GM12878 (cell line): ENCODE data around the gene RAB35. TPM values are rescaled to one million over a fixed set of nuclear protein-coding genes. Genes with fewer than 3 reads are reported as not detected.

ENCODE experiments used
- CBX5 ChIP-seq: sonication (generic); IDR thresholded peaks from 2 replicates; pipeline ENCODE4 v1.6.1; 2016; ENCODE audit warnings: low read depth, moderate library complexity, mild to moderate bottlenecking, inconsistent platforms
- HDGF ChIP-seq: fragments of 450-650 bp; IDR thresholded peaks from 2 replicates; pipeline ENCODE4 v1.6.1; 2016; ENCODE audit warnings: antibody characterized with exemption
- IKZF1 ChIP-seq: fragments of 450-650 bp; conservative IDR thresholded peaks from 2 replicates; pipeline ENCODE4 v1.6.1; 2017; ENCODE audit warnings: antibody characterized with exemption, mild to moderate bottlenecking
- KAT2A ChIP-seq: conservative IDR thresholded peaks from 2 replicates; pipeline ENCODE4 v1.6.1; 2011; ENCODE audit warnings: low read depth, low read length; ENCODE audit not compliant: control insufficient read depth
- KDM1A ChIP-seq: fragments of 200-600 bp; sonication (generic); IDR thresholded peaks from 2 replicates; pipeline ENCODE4 v1.6.1; 2016; ENCODE audit warnings: borderline replicate concordance
- NFIC ChIP-seq: IDR thresholded peaks from 2 replicates; pipeline ENCODE4 v1.6.1; 2012; ENCODE audit warnings: low read depth, mild to moderate bottlenecking, inconsistent platforms, low read length, moderate library complexity
- SREBF1 ChIP-seq: IDR thresholded peaks from 2 replicates; pipeline ENCODE4 v1.6.1; 2012; ENCODE audit warnings: mild to moderate bottlenecking, low read length
- ZBED1 ChIP-seq: IDR thresholded peaks from 2 replicates; pipeline ENCODE4 v1.6.1; 2016; ENCODE audit warnings: borderline replicate concordance
- polyA plus RNA-seq, 11 experiments: library from polyadenylated mRNA; depleted of rRNA in 4 of 11; unstranded in 6 of 11; stranded (reverse) in 5 of 11; fragments of >200 nt; fragmentation: Nextera tagmentation in 4 of 11; fragmentation: Illumina TruSeq in 1 of 11; extraction: Ambion mirVana in 4 of 11; extraction: Trizol in 1 of 11; gene quantifications; 1 replicate in 1 of 11; 2 replicates in 10 of 11; pipeline versions ENCODE4 v1.2.1 to v1.2.3, GENCODE V29; 2011 to 2016; ENCODE audit warnings: inconsistent platforms in 2 of 11, missing spikeins in 2 of 11, low read depth in 1 of 11
- total RNA-seq, 4 experiments: library from RNA; depleted of rRNA in 3 of 4; stranded (reverse); fragments of >200 nt in 3 of 4; fragmentation: Illumina TruSeq in 1 of 4; extraction: Trizol in 1 of 4; gene quantifications; 2 replicates each; pipeline versions ENCODE4 v1.2.1 to v1.2.3, GENCODE V29; 2013 to 2021
- TF ChIP-seq, protein P1 (sequence below): IDR thresholded peaks from 2 replicates; pipeline ENCODE4 v1.6.1; 2012; ENCODE audit warnings: improper control_type of control experiment, low read depth, low read length; ENCODE audit not compliant: insufficient replicate concordance
- TF ChIP-seq, protein P2 (sequence below): fragments of 450-650 bp; IDR thresholded peaks from 2 replicates; pipeline ENCODE4 v1.6.1; 2017; ENCODE audit warnings: mild to moderate bottlenecking
- TF ChIP-seq, protein P3 (sequence below): fragments of 450-650 bp; IDR thresholded peaks from 2 replicates; pipeline ENCODE4 v1.6.1; 2016; ENCODE audit warnings: mild to moderate bottlenecking
- TF ChIP-seq, protein P4 (sequence below): IDR thresholded peaks from 2 replicates; pipeline ENCODE4 v1.6.1; 2011; ENCODE audit warnings: borderline replicate concordance, low read depth, mild to moderate bottlenecking, moderate library complexity, low read length; ENCODE audit not compliant: insufficient read depth, poor library complexity, severe bottlenecking
- TF ChIP-seq, protein P5 (sequence below): fragments of 450-650 bp; IDR thresholded peaks from 2 replicates; pipeline ENCODE4 v1.6.1; 2017; ENCODE audit warnings: mild to moderate bottlenecking, moderate library complexity
- TF ChIP-seq, protein P6 (sequence below): IDR thresholded peaks from 2 replicates; pipeline ENCODE4 v1.6.1; 2011; ENCODE audit warnings: mild to moderate bottlenecking, low read depth, low read length, moderate library complexity; ENCODE audit not compliant: insufficient replicate concordance

Gene RAB35
- total and polyA plus RNA-seq, 10 of the 15 experiments (the other 5 are each of a cell fraction or from before 2014, with no cell fraction given): 0.76 to 99.2 (median 43.8) TPM

DNA sequence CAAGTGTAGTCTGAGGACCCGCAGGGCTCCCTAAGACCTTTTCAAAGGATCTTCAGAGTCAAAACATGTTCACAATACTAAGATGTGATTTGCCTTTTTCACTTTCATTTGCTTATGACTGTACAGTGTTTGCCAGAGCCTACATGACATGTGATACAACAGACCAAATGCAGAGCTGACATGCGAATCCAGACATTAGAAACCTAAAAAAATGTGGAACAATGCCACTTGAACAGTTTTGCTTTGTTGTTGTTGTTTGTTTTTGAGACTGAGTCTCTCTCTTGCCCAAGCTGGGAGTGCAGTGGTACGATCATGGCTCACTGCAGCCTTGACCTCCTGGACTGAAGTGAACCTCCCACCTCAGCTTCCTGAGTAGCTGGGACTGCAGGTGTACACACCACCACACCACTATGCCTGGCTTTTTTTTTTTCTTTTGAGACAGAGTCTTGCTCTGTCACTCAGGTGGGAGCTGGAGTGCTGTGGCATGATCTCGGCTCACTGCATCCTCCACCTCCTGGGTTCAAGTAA lies 5.3 kb upstream of the RAB35 start (continued):
- TF ChIP-seq, protein P1, sequence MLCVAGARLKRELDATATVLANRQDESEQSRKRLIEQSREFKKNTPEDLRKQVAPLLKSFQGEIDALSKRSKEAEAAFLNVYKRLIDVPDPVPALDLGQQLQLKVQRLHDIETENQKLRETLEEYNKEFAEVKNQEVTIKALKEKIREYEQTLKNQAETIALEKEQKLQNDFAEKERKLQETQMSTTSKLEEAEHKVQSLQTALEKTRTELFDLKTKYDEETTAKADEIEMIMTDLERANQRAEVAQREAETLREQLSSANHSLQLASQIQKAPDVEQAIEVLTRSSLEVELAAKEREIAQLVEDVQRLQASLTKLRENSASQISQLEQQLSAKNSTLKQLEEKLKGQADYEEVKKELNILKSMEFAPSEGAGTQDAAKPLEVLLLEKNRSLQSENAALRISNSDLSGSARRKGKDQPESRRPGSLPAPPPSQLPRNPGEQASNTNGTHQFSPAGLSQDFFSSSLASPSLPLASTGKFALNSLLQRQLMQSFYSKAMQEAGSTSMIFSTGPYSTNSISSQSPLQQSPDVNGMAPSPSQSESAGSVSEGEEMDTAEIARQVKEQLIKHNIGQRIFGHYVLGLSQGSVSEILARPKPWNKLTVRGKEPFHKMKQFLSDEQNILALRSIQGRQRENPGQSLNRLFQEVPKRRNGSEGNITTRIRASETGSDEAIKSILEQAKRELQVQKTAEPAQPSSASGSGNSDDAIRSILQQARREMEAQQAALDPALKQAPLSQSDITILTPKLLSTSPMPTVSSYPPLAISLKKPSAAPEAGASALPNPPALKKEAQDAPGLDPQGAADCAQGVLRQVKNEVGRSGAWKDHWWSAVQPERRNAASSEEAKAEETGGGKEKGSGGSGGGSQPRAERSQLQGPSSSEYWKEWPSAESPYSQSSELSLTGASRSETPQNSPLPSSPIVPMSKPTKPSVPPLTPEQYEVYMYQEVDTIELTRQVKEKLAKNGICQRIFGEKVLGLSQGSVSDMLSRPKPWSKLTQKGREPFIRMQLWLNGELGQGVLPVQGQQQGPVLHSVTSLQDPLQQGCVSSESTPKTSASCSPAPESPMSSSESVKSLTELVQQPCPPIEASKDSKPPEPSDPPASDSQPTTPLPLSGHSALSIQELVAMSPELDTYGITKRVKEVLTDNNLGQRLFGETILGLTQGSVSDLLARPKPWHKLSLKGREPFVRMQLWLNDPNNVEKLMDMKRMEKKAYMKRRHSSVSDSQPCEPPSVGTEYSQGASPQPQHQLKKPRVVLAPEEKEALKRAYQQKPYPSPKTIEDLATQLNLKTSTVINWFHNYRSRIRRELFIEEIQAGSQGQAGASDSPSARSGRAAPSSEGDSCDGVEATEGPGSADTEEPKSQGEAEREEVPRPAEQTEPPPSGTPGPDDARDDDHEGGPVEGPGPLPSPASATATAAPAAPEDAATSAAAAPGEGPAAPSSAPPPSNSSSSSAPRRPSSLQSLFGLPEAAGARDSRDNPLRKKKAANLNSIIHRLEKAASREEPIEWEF: no peak
- TF ChIP-seq IKZF1 (peak; percentile 52; the same call in 1 of the 2 replicates), KDM1A (no peak), HDGF (0 out of 2 replicates have a peak, but pooled peaks have one; percentile 54), ZBED1 (0 out of 2 replicates have a peak, but pooled peaks have one; percentile 42), SREBF1 (no peak), KAT2A (no peak), NFIC (peak; percentile 78; the same call in 1 of the 2 replicates), CBX5 (0 out of 2 replicates have a peak, but pooled peaks have one; percentile 14)
- TF ChIP-seq, protein P2, sequence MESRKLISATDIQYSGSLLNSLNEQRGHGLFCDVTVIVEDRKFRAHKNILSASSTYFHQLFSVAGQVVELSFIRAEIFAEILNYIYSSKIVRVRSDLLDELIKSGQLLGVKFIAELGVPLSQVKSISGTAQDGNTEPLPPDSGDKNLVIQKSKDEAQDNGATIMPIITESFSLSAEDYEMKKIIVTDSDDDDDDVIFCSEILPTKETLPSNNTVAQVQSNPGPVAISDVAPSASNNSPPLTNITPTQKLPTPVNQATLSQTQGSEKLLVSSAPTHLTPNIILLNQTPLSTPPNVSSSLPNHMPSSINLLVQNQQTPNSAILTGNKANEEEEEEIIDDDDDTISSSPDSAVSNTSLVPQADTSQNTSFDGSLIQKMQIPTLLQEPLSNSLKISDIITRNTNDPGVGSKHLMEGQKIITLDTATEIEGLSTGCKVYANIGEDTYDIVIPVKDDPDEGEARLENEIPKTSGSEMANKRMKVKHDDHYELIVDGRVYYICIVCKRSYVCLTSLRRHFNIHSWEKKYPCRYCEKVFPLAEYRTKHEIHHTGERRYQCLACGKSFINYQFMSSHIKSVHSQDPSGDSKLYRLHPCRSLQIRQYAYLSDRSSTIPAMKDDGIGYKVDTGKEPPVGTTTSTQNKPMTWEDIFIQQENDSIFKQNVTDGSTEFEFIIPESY: no peak
- TF ChIP-seq, protein P3, sequence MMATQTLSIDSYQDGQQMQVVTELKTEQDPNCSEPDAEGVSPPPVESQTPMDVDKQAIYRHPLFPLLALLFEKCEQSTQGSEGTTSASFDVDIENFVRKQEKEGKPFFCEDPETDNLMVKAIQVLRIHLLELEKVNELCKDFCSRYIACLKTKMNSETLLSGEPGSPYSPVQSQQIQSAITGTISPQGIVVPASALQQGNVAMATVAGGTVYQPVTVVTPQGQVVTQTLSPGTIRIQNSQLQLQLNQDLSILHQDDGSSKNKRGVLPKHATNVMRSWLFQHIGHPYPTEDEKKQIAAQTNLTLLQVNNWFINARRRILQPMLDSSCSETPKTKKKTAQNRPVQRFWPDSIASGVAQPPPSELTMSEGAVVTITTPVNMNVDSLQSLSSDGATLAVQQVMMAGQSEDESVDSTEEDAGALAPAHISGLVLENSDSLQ: peak; percentile 92
- TF ChIP-seq, protein P4, sequence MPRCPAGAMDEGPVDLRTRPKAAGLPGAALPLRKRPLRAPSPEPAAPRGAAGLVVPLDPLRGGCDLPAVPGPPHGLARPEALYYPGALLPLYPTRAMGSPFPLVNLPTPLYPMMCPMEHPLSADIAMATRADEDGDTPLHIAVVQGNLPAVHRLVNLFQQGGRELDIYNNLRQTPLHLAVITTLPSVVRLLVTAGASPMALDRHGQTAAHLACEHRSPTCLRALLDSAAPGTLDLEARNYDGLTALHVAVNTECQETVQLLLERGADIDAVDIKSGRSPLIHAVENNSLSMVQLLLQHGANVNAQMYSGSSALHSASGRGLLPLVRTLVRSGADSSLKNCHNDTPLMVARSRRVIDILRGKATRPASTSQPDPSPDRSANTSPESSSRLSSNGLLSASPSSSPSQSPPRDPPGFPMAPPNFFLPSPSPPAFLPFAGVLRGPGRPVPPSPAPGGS: peak; percentile 47
- TF ChIP-seq, protein P5, sequence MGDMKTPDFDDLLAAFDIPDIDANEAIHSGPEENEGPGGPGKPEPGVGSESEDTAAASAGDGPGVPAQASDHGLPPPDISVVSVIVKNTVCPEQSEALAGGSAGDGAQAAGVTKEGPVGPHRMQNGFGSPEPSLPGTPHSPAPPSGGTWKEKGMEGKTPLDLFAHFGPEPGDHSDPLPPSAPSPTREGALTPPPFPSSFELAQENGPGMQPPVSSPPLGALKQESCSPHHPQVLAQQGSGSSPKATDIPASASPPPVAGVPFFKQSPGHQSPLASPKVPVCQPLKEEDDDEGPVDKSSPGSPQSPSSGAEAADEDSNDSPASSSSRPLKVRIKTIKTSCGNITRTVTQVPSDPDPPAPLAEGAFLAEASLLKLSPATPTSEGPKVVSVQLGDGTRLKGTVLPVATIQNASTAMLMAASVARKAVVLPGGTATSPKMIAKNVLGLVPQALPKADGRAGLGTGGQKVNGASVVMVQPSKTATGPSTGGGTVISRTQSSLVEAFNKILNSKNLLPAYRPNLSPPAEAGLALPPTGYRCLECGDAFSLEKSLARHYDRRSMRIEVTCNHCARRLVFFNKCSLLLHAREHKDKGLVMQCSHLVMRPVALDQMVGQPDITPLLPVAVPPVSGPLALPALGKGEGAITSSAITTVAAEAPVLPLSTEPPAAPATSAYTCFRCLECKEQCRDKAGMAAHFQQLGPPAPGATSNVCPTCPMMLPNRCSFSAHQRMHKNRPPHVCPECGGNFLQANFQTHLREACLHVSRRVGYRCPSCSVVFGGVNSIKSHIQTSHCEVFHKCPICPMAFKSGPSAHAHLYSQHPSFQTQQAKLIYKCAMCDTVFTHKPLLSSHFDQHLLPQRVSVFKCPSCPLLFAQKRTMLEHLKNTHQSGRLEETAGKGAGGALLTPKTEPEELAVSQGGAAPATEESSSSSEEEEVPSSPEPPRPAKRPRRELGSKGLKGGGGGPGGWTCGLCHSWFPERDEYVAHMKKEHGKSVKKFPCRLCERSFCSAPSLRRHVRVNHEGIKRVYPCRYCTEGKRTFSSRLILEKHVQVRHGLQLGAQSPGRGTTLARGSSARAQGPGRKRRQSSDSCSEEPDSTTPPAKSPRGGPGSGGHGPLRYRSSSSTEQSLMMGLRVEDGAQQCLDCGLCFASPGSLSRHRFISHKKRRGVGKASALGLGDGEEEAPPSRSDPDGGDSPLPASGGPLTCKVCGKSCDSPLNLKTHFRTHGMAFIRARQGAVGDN: peak; percentile 89
- TF ChIP-seq, protein P6, sequence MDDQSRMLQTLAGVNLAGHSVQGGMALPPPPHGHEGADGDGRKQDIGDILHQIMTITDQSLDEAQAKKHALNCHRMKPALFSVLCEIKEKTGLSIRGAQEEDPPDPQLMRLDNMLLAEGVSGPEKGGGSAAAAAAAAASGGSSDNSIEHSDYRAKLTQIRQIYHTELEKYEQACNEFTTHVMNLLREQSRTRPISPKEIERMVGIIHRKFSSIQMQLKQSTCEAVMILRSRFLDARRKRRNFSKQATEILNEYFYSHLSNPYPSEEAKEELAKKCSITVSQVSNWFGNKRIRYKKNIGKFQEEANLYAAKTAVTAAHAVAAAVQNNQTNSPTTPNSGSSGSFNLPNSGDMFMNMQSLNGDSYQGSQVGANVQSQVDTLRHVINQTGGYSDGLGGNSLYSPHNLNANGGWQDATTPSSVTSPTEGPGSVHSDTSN: peak; percentile 52
